GM10248 (cell line): ENCODE measurements around the gene NOD1.
"Not testable (repeated sequence)": the region's sequence is repeated elsewhere in the genome, so short reads cannot be mapped to it uniquely, and the experiment has no call there.

Experiments used
- CTCF ChIA-PET: fragments of 300-600 bp; sonication (Branson Sonifier 250); formaldehyde crosslinking; extraction: SDS; loops from one replicate; lab custom pipeline; 2021; ENCODE audit warnings: antibody characterized with exemption; lab: Yijun Ruan, JAX
- POLR2A ChIA-PET: fragments of 350-650 bp; sonication (Branson Sonifier 250); formaldehyde crosslinking; extraction: SDS; loops from one replicate; lab custom pipeline; 2020; ENCODE audit warnings: antibody characterized with exemption; lab: Yijun Ruan, JAX
- DNase-seq: peaks from one replicate; pipeline ENCODE4 v3.0.0; 2012; ENCODE audit errors: extremely low spot score
- CTCF ChIP-seq: IDR thresholded peaks from 2 replicates; pipeline ENCODE4 v1.5.1; 2012; ENCODE audit warnings: mild to moderate bottlenecking, low read depth; ENCODE audit errors: extremely low read depth, missing control alignments, control extremely low read depth

The NOD1 gene

GRCh38 chr7:30382607-30383006 is 96.0 kb downstream of the NOD1 start:
- TF ChIP-seq CTCF = no peak
- ChIA-PET CTCF (no interaction called here), POLR2A (no interaction called here)
- no peak for DNase-seq

DNA sequence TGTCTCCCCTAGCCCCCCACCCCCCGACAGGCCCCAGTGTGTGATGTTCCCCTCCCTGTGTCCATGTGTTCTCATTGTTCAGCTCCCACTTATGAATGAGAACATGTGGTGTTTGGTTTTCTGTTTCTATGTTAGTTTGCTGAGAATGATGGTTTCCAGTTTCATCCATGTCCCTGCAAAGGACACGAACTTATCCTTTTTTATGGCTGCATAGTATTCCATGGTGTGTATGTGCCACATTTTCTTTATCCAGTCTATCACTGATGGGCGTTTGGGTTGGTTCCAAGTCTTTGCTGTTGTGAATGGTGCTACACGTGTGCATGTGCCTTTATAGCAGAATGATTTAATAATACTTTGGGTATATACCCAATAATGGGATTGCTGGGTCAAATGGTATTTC is 97.8 kb downstream of the NOD1 start:
- POLR2A ChIA-PET, CTCF ChIA-PET, DNase-seq: not testable (repeated sequence)

GRCh38 chr7:30380294-30380693 is 98.3 kb downstream of the NOD1 start:
- no peak for DNase-seq
- ChIA-PET CTCF (no interaction called here), POLR2A (no interaction called here)
- no peak for TF ChIP-seq CTCF

DNA sequence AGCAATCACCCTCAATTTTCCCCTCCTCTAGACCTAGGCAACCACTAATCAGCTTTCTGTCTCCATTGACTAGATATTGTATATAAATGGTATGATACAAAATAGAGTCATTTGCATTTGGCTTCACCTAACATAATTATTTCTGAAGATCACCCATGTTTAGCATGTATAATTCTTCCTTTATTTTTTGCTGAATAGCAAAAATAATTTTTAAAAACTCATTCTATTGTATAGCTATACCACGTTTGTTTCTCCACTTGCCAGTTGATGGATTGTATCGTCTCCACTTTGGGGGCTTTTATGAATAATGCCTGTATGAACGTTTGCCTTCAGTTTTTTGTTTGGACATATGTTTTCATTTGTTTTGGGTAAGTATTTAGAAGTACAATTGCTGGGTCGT is 98.8 kb downstream of the NOD1 start:
- ChIA-PET CTCF (no interaction called here), POLR2A (no interaction called here)
- TF ChIP-seq CTCF = no peak
- DNase-seq = no peak

GRCh38 chr7:30379131-30379530 is 99.5 kb downstream of the NOD1 start:
- ChIA-PET POLR2A (no interaction called here), CTCF (no interaction called here)
- no peak for TF ChIP-seq CTCF
- DNase-seq = no peak

GRCh38 chr7:30378275-30378674 is 100.3 kb downstream of the NOD1 start:
- DNase-seq = no peak
- ChIA-PET POLR2A (no interaction called here), CTCF (interaction anchor here (1.1 kb wide), 1 partner anchor 14 kb away, joined by 3 read pairs; no protein-coding TSS in a partner anchor)
- no peak for TF ChIP-seq CTCF
